Measurements from ENCODE around the gene RNF31. TPM values are rescaled to one million over a fixed set of nuclear protein-coding genes. Genes with fewer than 3 reads are reported as not detected.

The RNF31 gene
- polyA plus RNA-seq, 12 donors = 27.3 to 75.4 (median 35.6) TPM; not detected in 1

DNA sequence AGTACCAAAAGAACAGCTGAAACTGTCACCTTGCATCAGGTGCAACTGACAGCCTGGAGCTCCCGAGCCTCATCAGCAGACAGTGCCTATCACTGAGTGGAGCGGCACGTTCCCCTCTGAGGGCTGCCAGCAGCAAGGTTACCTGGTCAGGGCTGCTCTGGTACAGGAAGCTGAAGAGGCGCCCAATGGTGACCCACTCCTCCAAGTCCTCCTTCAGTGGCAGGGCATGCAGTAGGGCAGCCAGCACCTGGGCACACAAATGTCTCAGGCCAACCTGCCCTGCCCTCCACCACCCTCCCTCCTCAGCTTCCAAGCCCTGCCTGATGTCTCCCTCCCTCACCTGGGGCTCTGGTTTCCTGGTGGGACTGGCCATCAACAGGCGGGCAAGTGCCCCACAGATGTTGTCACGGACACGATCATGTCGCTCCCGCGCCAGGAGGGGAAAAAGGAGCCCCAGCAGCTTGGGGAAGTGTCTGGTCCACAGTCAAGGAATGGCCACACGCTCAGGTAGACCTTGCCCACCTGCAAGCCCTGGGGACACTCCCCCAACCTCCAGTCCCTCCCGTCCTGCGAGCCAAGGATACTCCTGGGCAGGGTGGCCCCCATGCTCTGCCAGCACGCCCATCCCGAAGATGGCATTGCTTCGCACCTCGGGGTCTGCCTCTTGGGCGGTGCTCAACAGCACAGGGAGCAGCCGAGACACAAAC is 34.2 kb downstream of the RNF31 start:
- DNase-seq = no peak

DNA sequence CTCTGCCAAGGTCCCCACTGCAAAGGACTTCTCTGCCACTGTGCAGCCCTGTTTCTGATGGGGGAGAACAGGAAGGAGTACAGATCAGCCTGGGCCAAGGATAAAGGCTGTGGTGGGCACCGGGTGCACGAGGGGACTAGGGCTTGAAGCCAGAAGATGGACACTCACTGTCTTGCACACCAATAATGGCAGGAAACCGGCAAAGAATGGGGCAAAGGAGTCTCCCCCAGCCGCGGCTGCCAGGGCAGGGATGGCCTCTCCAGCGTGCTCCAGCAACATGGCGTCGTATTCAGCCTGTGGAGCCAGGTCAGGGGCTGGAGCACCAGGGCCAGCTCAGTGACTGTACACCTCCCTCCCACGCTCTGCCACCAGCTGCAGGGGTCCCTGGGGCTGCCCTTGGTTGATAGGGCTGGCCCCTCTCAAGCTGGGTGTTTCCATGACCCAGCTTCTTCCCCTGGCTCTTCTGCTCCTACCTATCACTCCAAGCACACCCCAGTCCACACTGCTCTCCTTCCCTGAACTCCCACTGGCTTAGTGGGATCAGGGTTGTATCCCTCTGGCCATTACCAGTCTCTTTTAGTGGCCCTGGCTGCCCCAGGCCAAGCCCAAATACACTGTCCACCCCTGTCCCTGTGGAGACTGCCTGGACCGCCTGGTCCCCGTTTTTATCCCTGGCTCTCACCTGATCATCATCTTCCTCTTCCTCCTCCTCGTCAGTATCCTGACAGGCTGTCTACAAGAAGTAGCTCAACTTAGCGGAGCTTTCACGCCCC is 35.0 kb downstream of the RNF31 start:
- no peak for DNase-seq

DNA sequence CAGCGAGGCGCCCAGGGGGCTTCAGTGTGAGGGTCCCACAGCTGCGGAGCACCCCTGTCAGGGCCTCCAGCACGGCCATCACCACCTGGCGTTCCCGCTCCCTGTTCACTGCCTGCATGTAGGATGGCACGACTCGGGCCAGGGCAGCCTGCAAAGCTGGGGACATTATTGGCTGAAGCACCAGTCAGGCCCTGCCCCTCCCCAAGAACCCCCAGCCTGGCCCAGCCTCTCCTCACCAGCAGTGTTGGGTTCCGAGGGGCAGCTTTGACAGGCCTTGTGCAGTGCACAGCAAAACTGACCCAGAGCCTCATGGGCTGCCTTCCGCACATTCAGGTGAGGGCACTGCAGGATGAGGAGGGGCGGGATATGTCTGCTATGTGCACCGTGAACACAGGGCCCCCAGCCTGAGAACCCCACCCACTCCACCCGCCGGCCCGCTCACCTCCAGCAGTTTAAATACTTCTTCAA is 35.8 kb downstream of the RNF31 start:
- DNase-seq = no peak

DNA sequence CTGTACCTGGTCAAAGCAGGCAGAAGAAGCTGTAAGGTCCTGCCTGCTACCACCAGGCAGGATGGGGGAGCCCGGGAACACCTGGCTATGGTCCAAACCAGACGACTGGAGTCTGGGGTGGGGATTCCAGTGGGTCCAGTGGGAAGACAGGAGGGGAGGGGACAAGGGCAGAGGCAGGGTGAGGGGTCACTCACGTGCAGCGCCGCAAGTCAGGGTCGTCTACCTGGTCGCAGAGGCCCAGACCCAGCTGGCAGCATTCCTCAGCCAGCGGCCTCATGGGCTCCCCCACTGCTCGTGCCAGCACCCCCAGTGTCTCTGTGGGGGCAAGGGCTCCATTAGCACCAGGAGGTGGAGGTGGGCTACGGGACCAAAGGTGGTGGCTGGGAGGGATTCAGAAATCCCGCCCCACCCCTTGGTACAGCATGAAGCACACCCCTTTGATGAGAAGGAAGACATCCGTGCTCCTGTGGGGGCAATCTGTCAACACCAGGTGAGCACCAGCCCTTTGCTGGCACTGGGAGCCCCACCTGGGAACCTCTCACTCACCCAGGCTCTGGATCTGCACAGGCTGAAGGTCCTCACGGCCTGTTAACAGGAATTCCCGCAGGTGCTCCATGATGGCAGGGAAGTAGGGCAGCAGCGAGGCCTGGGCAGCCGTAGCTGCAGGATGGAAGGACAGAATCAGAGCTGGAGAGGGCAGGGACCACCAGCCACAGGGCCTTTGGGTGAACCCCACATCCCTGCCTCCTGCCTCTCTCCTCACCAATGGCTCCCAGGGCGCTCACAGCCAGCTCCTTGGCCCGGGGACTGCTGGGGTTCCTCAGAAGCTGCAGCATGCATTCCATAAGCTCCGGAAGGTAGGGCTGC is 37.0 kb downstream of the RNF31 start:
- no peak for DNase-seq

DNA sequence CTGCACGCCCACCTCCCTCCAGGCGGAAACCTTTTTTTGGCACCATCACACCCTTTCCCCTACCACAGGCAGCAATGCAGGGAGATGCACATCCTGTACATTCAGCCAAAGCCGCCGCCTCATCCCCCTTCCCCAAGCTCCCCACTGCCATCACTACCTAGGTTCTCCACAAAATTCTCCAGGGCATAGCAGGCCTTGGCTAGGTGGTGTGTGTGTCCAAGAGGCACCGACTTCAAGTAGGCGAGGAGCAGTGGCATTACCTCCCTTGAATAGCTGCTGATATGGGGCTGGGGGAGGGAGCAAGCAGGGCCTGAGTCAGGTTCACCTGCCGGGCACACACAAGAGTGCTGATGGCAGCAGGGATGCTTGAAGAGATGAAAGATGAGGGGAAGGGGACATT is 37.7 kb downstream of the RNF31 start:
- no peak for DNase-seq

DNA sequence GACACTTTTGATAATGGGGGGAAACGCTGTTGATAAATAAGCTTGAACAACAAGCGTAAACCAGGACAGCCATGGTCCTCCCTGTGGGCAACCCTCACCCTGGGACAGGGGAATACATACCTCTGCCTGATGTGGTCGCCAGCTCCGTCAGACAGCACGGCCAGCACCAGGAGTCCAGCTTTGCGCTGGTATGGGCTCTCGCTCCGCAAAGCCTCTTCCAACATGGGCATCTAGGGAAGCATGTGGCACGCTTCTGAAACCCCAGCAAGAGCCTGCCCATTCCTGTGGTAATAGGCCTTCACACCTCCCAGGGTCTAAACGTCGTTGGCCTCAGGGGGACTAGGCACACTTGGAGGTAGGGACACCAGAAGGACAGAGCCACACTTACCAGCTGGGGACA is 38.4 kb downstream of the RNF31 start:
- DNase-seq = no peak

DNA sequence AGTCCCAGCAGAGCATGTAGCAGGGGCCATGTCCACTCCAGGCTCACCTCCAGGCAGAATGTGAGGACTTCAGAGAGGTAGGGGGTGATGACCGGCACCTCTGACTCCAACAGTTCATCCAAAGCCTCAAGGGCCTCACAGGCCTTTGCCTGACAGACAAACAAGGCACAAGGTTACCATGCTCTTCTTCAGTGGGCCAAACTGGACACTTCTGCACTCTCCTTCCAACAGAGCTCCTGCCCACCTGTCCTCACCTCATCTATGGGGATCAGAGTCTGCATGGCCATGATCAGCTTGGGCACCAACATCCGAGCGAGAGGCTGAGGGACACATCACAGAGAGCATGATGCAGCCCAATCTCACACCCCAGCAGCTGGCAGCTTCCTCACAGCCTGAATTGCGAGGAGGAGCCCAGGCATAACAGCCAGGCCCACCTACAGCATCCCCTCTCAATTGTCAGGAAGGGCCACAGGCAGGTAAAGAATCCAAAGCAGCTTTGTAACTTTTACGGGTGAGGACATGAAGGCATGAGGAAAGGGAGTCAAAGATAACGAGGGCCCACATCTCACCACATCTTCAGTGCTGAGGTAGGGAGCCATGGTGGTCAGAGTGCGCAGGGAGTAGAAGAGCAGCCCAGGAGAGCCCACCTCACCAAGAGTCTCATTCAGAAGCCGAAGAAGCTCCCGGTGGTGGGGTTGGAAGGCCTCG is 39.7 kb downstream of the RNF31 start:
- DNase-seq = no peak

DNA sequence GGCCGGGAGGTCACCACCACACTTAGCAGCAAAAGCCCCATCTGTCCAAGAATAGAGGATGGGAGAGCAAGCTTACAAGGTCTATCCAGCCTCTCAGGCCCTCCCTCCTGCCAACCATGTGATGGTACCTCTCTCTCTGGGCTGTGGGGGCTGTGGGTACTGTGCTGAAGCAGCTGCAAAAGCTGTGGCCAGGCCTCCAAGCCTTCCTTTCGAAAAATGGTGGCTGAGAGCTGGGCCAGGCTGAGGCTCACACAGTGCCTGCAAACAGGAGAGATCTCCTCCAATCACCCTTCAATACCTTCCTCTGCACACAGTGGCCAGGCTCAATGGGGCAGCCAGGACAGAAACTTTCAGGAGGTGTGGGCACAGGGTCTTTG is 40.2 kb downstream of the RNF31 start:
- no peak for DNase-seq

DNA sequence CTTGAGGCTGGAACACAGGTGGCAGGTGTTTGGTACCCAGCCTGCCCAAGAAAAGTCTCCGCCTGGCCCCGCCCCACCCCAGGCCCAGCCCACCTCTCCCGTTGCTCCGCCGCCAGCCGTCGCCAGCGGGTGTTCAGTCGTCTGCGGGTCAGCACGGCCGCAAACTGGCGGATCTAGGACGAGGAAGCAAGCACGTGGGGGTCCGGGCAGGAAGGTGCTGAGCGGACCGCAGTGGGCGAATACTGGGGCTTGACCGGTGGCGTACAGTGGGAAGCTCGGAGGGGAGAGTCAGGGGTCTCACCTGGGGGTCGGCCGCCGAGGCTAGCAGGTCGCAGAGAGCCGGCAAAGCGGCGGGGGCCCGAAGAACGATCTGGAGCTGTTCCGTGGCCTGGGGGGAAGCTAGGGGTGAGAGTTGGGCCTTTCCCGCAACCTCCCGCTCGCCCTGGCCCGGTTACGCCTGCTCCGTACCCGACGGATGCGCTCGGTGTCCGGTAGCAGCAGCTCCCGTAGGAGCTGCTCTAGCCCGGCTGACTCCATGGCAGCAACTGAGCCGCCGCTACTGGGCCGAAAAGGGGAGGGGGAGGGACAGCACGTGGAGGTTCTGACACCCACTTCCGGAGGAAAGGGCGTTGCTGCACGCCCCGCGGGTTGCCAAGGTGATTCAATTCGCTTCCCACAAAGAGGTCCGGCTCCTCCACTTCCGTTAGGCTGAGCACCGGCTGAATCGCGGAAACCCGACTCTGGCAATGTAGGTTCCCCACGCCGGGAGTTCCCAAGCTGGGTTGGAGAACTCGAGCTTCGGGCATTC is 41.2 kb downstream of the RNF31 start, which contains the start of gene IPO4:
IPO4 (minus strand) TSS at position 566 of the 808 bp plus-strand sequence; CDS start at position 537, 29 bp downstream.
- peak; percentile 97 for DNase-seq

DNA sequence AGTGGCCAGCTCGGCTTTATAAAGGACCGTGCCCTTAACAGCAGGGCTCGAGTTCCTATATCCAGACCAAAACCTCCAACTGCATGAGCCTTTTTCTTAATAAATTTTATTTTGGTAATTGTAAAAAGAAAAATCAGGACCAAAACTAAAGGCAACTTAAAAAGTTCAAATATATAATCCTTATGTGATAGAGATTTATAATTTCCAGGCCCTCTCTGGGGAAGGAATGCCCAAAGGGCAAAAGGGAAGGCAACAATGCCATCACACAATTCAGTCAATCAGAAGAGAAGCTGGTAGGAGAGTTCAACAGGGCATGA is 41.7 kb downstream of the RNF31 start:
- DNase-seq = no peak

DNA sequence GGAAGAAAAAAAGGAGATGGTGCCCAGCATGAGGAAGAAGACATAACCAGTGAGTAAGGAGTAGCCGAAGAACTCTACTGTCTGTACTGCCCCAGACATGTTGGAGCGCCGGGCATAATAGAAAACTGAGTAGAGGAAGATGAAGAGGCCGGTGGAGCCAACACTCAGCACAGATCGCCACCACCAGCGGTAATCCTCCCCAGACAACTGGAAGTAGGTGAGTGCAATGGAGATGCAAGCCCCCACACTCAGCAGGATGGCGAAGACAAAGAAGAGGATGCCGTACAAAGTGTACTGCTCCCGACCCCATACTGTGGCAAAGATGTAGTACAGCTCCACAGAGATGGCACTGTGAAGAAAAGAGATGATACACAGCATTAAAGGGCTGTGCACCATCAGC is 42.2 kb downstream of the RNF31 start:
- DNase-seq = no peak

DNA sequence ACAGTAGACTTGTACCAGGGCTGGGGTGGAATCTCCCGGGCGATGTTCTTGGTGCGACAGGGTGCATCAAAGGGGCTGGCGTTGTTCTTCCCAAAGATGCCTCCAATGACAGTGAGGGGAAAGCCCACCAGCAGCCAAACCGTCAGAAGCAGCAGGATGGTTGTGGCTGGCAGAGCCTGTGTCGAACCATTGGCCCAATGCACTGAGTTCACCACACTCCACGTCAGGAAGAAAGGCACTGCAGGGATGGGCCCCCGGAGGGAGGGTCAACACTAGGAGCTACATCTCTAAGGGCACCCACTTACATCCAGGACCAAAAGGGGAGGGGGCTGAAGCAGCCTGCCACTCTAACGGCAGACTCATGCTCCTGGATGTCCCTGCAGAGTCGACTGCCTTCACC is 43.1 kb downstream of the RNF31 start:
- DNase-seq = no peak

DNA sequence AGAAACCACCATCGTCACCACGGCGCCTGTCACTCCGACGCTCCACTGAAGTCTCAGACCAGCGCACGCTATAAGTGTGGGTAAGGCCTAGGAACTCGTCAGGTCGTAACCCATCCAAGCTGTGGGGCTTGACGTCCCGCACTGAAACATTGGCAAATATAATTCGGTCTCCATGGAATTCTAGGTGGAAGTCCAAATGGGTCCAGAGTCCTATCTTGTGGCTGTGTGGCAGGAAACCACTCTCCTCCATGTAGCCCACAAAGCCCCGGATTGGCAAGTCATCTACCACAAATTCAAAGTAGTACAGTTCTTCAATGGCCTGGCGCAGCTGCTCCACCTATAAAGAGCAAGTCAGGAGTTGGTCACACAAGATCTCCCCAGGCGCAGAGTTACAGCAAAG is 45.6 kb downstream of the RNF31 start:
- no peak for DNase-seq

DNA sequence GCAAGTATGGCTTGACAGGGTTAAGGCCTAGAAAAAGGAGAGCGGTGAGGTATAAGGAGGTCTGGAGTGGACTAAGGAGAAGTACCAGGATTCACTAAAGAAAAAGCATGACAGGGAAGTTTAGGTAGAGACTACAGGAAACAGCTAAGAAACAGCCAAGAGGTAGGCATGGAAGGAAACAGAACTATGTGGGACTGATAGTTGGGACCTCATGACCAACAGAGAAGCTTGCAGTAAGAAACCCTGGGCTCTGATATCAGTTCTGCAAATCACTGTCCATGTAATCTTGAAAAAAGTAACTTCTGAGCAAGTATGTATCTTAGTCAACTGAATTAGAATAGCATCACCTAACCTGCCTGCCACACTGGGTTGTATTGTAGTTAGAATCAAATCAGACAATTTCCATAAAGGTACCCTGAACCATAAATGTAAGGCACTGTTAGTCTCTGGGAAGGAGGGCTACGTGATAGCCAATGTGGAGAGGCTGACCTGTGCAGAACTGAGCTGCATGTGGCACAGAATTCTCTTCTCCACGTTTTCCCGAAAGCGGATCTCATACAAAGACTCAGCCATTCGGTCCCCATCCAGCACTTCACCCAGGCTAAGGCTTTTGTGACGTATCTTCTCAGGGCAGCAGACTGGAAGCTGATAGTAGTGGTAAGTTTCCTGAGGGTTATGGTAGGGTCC is 47.0 kb downstream of the RNF31 start:
- DNase-seq = no peak

DNA sequence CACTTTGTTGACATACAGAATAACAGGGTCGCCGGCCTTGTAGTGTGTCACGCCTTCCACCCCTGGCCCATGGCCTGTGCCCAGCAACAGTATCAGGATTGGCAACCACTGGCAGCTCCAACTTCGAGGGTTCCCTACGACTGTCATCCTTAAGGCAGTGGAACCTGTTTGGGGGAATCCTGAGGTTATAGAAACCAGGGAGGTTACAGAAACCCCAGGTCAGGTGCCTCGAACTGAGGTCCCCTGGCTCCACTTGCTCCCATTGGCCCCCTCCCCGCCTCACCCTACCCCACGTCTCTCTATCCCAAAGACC is 47.5 kb downstream of the RNF31 start:
- DNase-seq = no peak

DNA sequence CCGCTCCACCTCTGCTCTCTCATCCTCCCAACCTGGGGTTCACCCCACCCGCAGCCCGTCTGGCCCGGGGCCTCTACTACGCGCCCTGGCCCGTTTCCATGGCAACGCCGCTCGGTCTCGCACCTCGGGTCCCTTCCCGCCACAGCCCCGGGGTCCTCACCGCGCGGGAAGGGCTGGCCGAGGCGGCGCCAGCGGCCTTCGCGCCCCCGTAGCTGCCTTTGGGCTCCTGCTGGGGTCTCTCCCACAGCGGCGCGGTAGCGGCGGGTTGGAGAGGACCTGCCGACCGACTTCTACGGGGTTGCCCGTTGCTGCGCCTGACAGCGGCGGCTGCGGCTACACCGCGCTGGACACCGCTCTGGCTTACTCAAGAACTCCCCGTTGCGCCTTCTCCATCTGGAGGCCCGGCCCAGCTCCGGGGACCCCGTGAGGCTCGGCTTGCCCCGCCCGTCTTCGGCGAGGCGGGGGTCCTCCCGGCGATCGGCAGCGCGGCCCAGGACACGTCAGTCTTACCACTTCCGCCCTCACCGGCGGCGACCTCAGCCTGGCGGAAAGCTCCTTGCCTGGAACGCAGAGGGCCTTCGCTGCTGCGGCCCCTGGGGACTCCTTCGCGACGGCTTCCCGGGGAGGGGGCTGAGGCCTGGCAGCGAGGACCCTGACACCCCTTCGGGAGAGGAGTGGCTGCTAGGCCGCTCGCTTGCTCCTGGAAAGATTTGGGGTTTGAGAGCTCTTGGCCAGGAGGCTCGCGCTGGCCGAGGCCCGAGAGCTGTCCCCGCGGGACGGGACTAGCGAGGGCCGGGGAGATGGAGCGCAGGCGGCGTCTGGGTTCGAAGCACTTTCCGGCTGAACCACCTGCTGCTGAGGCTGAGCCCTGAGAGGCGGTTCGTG is 48.1 kb downstream of the RNF31 start, which contains the start of gene TM9SF1:
TM9SF1 (minus strand) TSS at position 256 of the 885 bp plus-strand sequence. CDS start 422 bp downstream, outside the sequence.
- DNase-seq = peak; percentile 92

DNA sequence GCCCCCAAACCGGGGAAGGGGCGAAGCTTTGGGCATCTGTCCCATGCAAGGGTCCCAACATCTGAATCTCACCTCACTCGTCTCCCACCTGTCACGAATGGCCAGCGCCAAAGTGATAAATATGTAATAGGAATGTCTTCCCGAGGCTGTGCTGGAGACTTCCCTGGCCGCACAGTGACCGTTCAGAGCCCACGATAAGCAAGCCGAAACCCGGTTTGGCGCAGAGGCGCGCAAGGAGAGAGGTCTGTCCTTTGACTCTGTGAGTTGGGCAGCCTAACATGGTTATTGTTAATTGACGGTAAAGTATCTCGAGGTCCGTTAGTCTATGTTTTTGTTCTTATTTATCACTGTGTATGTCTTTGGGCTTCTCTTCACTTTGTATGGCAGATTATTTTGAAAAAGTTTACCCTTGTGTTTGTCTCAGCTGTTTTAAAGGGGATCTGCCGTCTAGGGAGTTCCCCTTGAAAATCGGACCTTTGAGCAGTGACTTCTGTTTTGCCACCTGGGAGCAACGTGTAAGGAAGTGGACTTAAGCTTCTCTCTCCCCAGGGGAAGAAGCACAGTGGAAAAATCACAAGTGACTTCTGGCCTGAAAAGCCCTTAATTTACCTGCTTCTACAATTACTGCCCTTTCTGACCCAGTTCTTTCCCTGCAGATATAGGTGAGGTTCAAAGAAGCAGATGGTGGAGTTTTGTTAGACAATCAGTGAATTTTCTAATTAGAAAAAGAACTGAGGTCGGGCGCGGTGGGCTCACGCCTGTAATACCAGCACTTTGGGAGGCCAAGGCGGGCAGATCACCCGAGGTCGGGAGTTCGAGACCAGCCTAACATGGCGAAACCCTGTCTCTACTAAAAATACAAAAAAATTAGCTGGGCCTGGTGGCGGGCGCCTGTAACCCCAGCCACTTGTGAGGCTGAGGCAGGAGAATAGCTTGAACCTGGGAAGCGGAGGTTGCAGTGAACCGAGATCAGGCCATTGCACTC is 49.1 kb downstream of the RNF31 start:
- DNase-seq = no peak

DNA sequence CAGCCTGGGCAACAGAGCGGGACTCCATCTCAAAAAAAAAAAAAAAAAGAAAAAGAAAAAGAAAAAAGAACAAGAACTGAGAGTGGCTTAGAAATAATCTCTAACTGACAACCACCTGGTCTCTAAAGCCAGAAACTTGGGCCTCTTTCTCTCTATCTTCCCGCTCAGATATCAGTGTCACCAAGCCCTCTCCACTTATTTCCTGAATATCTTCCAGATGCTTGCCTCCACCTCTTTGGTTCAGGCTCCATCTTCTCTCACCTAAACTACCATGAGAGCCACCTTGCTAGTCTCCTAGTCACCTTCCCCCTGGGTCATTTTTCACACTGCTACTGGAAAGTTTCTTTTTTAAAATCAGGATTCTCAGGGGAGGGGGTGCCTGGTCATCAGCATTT is 49.8 kb downstream of the RNF31 start:
- DNase-seq = no peak
